Hepatocyte (in vitro differentiated cells): ENCODE results near the gene FXYD1. TPM values are rescaled to one million over a fixed set of nuclear protein-coding genes. Genes with fewer than 3 reads are reported as not detected.

ENCODE experiments used
- DNase-seq: peaks from one replicate; pipeline ENCODE4 v3.0.0-alpha.2; 2016; ENCODE audit warnings: low spot score
- H2AFZ ChIP-seq: fragments of 200-600 bp; sonication (generic); 2 replicates; pipeline ENCODE4 v1.6.0; 2016; ENCODE audit warnings: antibody characterized with exemption, mild to moderate bottlenecking
- H3K27ac ChIP-seq: fragments of 200-600 bp; sonication (generic); 2 replicates; pipeline ENCODE4 v1.5.1; 2016; ENCODE audit warnings: mild to moderate bottlenecking
- H3K27me3 ChIP-seq: fragments of 200-600 bp; sonication (generic); 2 replicates; pipeline ENCODE4 v1.6.1; 2016
- H3K36me3 ChIP-seq: fragments of 200-600 bp; sonication (generic); replicated peaks from 2 replicates; pipeline ENCODE4 v1.5.1; 2016; ENCODE audit warnings: low read depth; ENCODE audit not compliant: insufficient read depth
- H3K4me1 ChIP-seq: fragments of 200-600 bp; sonication (generic); 2 replicates; pipeline ENCODE4 v1.5.1; 2016; ENCODE audit warnings: mild to moderate bottlenecking, moderate library complexity; ENCODE audit not compliant: insufficient read depth
- H3K4me2 ChIP-seq: fragments of 200-600 bp; sonication (generic); 2 replicates; pipeline ENCODE4 v1.6.0; 2016
- H3K4me3 ChIP-seq: fragments of 200-600 bp; sonication (generic); 2 replicates; pipeline ENCODE4 v1.5.1; 2016; ENCODE audit warnings: mild to moderate bottlenecking
- H3K79me2 ChIP-seq: fragments of 200-600 bp; sonication (generic); 2 replicates; pipeline ENCODE4 v1.6.0; 2017; ENCODE audit warnings: mild to moderate bottlenecking
- H3K9me2 ChIP-seq: fragments of 200-600 bp; sonication (generic); replicated peaks from 2 replicates; pipeline ENCODE4 v1.6.0; 2017; ENCODE audit warnings: mild to moderate bottlenecking; ENCODE audit not compliant: insufficient read depth
- H3K9me3 ChIP-seq: fragments of 200-600 bp; sonication (generic); 2 replicates; pipeline ENCODE4 v1.5.1; 2016; ENCODE audit warnings: low read depth, mild to moderate bottlenecking
- H4K20me1 ChIP-seq: fragments of 200-600 bp; sonication (generic); 2 replicates; pipeline ENCODE4 v1.6.0; 2016; ENCODE audit warnings: mild to moderate bottlenecking; ENCODE audit not compliant: insufficient read depth, poor library complexity, severe bottlenecking
- EZH2 ChIP-seq: fragments of 200-600 bp; sonication (generic); IDR thresholded peaks from 2 replicates; pipeline ENCODE4 v1.6.1; 2016; ENCODE audit warnings: antibody characterized with exemption, mild to moderate bottlenecking, borderline replicate concordance
- EZH2phosphoT487 ChIP-seq: fragments of 200-600 bp; sonication (generic); IDR thresholded peaks from one replicate; pipeline ENCODE4 v1.6.1; 2018; ENCODE audit warnings: antibody characterized with exemption, mild to moderate bottlenecking, low read depth, moderate library complexity; ENCODE audit not compliant: unreplicated experiment, severe bottlenecking
- WGBS: methylation state at CpG from one replicate; pipeline ENCODE4 v1.1.6; 2016; ENCODE audit warnings: low lambda C conversion rate; ENCODE audit errors: missing lambda C conversion rate; 5-methylcytosine and 5-hydroxymethylcytosine counted together
- polyA plus RNA-seq: library from polyadenylated mRNA; unstranded; fragments of >200 nt; fragmentation: Nextera tagmentation; extraction: Ambion mirVana; gene quantifications from 2 replicates; pipeline ENCODE4 v1.2.1, GENCODE V29; 2016
- total RNA-seq: library from RNA; depleted of rRNA; stranded (reverse); fragments of >200 nt; gene quantifications from 2 replicates; pipeline ENCODE4 v1.2.3, GENCODE V29; 2014
- TF ChIP-seq, protein P1 (sequence below): fragments of 200-600 bp; sonication (generic); IDR thresholded peaks from 2 replicates; pipeline ENCODE4 v1.5.1; 2016; ENCODE audit warnings: antibody characterized with exemption, mild to moderate bottlenecking; ENCODE audit not compliant: poor library complexity

FXYD1 gene
- total and polyA plus RNA-seq, 2 experiments from 2014 or later = 2.9 to 22.0 TPM

DNA sequence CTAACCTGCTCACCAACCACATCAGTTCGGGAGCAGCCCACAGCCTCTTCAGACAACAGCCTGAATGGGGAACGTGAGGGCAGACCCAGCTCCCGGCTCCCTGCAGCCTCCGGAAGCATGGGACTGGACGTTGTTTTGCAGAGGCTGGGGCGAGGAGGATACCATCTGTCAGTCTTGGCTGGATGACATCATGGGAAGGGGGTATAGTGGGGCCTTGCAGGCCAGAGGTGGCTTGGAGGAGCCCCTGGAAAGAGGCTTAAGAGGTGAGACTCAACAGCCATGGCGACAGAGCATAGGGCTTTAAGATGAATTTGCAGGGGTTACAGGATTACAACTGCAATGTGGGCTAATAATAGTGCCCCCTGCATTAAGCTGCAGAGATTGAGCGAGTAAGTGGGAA, 21.5 kb upstream of the FXYD1 start:
- no peak for DNase-seq
- Histone ChIP-seq H3K9me2 (no peaks in the 10 kb centered on the region), H2AFZ (no peak overlapping the region), H3K4me1 (peaks cover 8% of the 10 kb centered on the region), H3K4me2 (peak overlapping the region; percentile 75), H3K79me2 (peaks cover 17% of the 10 kb centered on the region), H3K27ac (peak overlapping the region; percentile 94), H4K20me1 (no peaks in the 10 kb centered on the region), H3K9me3 (no peaks in the 10 kb centered on the region), H3K4me3 (peak overlapping the region; percentile 62), H3K36me3 (no peaks in the 10 kb centered on the region), H3K27me3 (no peaks in the 10 kb centered on the region)
- WGBS = 71% methylated on average over 8 of the region's 8 CpGs
- TF ChIP-seq EZH2phosphoT487 = no peak
- TF ChIP-seq EZH2 = no peak
- TF ChIP-seq, protein P1, sequence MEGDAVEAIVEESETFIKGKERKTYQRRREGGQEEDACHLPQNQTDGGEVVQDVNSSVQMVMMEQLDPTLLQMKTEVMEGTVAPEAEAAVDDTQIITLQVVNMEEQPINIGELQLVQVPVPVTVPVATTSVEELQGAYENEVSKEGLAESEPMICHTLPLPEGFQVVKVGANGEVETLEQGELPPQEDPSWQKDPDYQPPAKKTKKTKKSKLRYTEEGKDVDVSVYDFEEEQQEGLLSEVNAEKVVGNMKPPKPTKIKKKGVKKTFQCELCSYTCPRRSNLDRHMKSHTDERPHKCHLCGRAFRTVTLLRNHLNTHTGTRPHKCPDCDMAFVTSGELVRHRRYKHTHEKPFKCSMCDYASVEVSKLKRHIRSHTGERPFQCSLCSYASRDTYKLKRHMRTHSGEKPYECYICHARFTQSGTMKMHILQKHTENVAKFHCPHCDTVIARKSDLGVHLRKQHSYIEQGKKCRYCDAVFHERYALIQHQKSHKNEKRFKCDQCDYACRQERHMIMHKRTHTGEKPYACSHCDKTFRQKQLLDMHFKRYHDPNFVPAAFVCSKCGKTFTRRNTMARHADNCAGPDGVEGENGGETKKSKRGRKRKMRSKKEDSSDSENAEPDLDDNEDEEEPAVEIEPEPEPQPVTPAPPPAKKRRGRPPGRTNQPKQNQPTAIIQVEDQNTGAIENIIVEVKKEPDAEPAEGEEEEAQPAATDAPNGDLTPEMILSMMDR = no peak

DNA sequence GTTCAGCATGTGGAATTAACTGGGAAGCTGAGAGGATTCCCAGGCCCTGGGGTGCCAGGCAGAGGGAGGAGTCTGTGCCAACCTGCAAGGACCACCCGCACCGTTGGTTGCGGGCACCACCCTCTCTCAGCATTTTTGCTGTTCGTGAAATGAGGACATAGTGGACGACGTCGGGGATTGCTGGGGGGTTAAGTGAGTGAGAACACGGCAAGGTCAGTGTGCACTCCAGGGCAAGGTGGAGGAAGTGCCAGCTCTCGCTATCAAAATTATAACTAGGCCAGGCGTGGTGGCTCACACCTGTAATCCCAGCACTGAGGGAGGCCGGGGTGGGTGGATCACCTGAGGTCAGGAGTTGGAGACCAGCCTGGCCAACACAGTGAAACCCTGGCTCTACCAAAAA, 20.8 kb upstream of the FXYD1 start:
- Histone ChIP-seq H3K36me3 (no peaks in the 10 kb centered on the region), H2AFZ (no peak overlapping the region), H3K4me2 (peak overlapping the region; percentile 75), H3K27me3 (no peaks in the 10 kb centered on the region), H3K9me3 (no peaks in the 10 kb centered on the region), H3K27ac (peak overlapping the region; percentile 94), H3K79me2 (peaks cover 17% of the 10 kb centered on the region), H3K4me1 (peaks cover 8% of the 10 kb centered on the region), H4K20me1 (no peaks in the 10 kb centered on the region), H3K4me3 (no peak overlapping the region), H3K9me2 (no peaks in the 10 kb centered on the region)
- WGBS = 79% methylated on average over 11 of the region's 11 CpGs
- TF ChIP-seq EZH2 (no peak), EZH2phosphoT487 (no peak)
- TF ChIP-seq, protein P1 = no peak
- DNase-seq = no peak

DNA sequence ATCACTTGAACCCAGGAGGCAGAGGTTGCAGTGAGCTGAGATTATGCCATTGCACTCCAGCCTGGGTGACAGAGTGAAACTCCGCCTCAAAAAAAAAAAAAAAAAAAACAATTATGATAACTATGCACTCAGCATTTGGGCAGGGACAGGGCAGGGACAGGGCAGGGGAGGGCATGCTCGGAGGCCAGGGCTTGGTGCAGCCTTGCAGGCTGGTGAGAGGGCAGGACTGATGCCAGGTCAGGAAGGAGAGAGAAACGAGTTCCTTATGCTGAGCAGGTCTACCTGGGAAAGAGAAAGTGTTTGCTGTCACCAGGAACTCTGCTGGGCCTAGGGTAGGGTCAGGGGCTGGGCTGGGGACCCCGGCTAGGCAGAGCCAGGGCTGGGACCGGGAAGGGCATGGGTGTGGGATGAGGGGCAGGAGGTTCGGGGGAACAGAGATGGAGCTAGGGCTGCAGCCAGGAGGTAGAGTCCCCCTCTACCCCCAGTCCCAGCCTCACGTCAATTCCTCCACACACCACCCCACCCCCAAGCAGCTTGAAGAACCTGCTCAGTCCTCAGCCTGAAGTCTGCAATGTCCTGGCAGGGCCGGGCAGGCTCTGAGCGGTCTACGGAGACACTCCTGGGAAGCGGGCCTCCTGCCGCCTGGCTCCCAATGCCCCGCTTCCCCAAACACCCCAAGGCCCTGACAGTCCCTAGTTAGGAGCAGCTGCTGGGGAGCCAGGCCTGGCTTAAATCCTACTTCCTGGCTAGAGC, 20.2 kb upstream of the FXYD1 start:
- 79% methylated on average over 9 of the region's 13 CpGs for WGBS
- no peak for DNase-seq
- Histone ChIP-seq H3K27ac (peak overlapping the region; percentile 94), H3K9me3 (no peaks in the 10 kb centered on the region), H3K9me2 (no peaks in the 10 kb centered on the region), H2AFZ (no peak overlapping the region), H4K20me1 (no peaks in the 10 kb centered on the region), H3K27me3 (no peaks in the 10 kb centered on the region), H3K4me1 (peaks cover 8% of the 10 kb centered on the region), H3K4me3 (no peak overlapping the region), H3K4me2 (peak overlapping the region; percentile 75), H3K36me3 (no peaks in the 10 kb centered on the region), H3K79me2 (peaks cover 17% of the 10 kb centered on the region)
- TF ChIP-seq EZH2 (no peak), EZH2phosphoT487 (no peak)
- TF ChIP-seq, protein P1 = no peak
